ENCODE data around the gene CCDC74A.
"Not testable (repeated sequence)": the region's sequence is repeated elsewhere in the genome, so short reads cannot be mapped to it uniquely, and the experiment has no call there.

Gene CCDC74A

GRCh38 chr2:131503587-131503986 is 24.1 kb upstream of the CCDC74A start:
- DNase-seq (ENCODE audit: low spot score), result not testable (repeated sequence)

GRCh38 chr2:131504082-131504750 is 23.5 kb upstream of the CCDC74A start:
- not testable (repeated sequence) for DNase-seq (ENCODE audit: low spot score)

- DNase-seq (ENCODE audit: low spot score), result no peak
Measured at GRCh38 chr2:131509615-131510014, 18.1 kb upstream of the CCDC74A start.

- not testable (repeated sequence) for DNase-seq (ENCODE audit: low spot score)
Measured at GRCh38 chr2:131511291-131511968, 16.3 kb upstream of the CCDC74A start.

- not testable (repeated sequence) for DNase-seq (ENCODE audit: low spot score)
Measured at GRCh38 chr2:131511969-131512870, 15.5 kb upstream of the CCDC74A start.

GRCh38 chr2:131514408-131515166 is 13.1 kb upstream of the CCDC74A start:
- not testable (repeated sequence) for DNase-seq (ENCODE audit: low spot score)

GRCh38 chr2:131515235-131515634 is 12.5 kb upstream of the CCDC74A start:
- DNase-seq (ENCODE audit: low spot score), result not testable (repeated sequence)

- no peak for DNase-seq (ENCODE audit: low spot score)
Measured at GRCh38 chr2:131516011-131516410, 11.7 kb upstream of the CCDC74A start.

GRCh38 chr2:131516621-131517020 is 11.1 kb upstream of the CCDC74A start:
- peak; percentile 34 for DNase-seq (ENCODE audit: low spot score)

GRCh38 chr2:131517106-131517831 is 10.4 kb upstream of the CCDC74A start:
- DNase-seq (ENCODE audit: low spot score), result no peak

GRCh38 chr2:131517856-131518255 is 9.8 kb upstream of the CCDC74A start:
- not testable (repeated sequence) for DNase-seq (ENCODE audit: low spot score)

GRCh38 chr2:131518531-131518930 is 9.2 kb upstream of the CCDC74A start:
- not testable (repeated sequence) for DNase-seq (ENCODE audit: low spot score)

GRCh38 chr2:131519466-131519865 is 8.2 kb upstream of the CCDC74A start:
- DNase-seq (ENCODE audit: low spot score), result no peak

GRCh38 chr2:131519871-131520470 is 7.7 kb upstream of the CCDC74A start:
- not testable (repeated sequence) for DNase-seq (ENCODE audit: low spot score)

GRCh38 chr2:131520526-131520925 is 7.2 kb upstream of the CCDC74A start:
- DNase-seq (ENCODE audit: low spot score), result no peak

- DNase-seq (ENCODE audit: low spot score), result not testable (repeated sequence)
Measured at GRCh38 chr2:131521524-131521923, 6.2 kb upstream of the CCDC74A start.

- no peak for DNase-seq (ENCODE audit: low spot score)
Measured at GRCh38 chr2:131521961-131522781, 5.5 kb upstream of the CCDC74A start.

GRCh38 chr2:131525256-131525655 is 2.4 kb upstream of the CCDC74A start:
- DNase-seq (ENCODE audit: low spot score), result not testable (repeated sequence)

- not testable (repeated sequence) for DNase-seq (ENCODE audit: low spot score)
Measured at GRCh38 chr2:131528981-131529863, 1.5 kb downstream of the CCDC74A start.

Measured in NAMALWA (cell line).